ENCODE results near the gene MMP25.
A peak's percentile ranks its signal among the peaks of the same experiment; 100 is the strongest.

Gene MMP25

GRCh38 chr16:3059723-3060242, 13.4 kb downstream of the MMP25 start:
- DNase-seq (ENCODE audit: extremely low read depth, low read depth): no peak
- no peak for TF ChIP-seq CTCF (IDR thresholded peaks at IDR 0.05; ENCODE audit: low read depth, low read length)

GRCh38 chr16:3060339-3061127, 14.2 kb downstream of the MMP25 start:
- no peak for DNase-seq (ENCODE audit: extremely low read depth, low read depth)
- no peak for TF ChIP-seq CTCF (IDR thresholded peaks at IDR 0.05; ENCODE audit: low read depth, low read length)

GRCh38 chr16:3062553-3062952, 16.2 kb downstream of the MMP25 start:
- TF ChIP-seq CTCF (IDR thresholded peaks at IDR 0.05; ENCODE audit: low read depth, low read length): no peak
- no peak for DNase-seq (ENCODE audit: extremely low read depth, low read depth)

GRCh38 chr16:3063625-3064386, 17.4 kb downstream of the MMP25 start:
- TF ChIP-seq CTCF (IDR thresholded peaks at IDR 0.05; ENCODE audit: low read depth, low read length): no peak
- no peak for DNase-seq (ENCODE audit: extremely low read depth, low read depth)

- no peak for TF ChIP-seq CTCF (IDR thresholded peaks at IDR 0.05; ENCODE audit: low read depth, low read length)
- peak; percentile 34 for DNase-seq (ENCODE audit: extremely low read depth, low read depth)
Measured at GRCh38 chr16:3065069-3065741, 18.8 kb downstream of the MMP25 start, which contains the start of gene IL32. Gene IL32 (plus strand): TSS chr16:3065640. CDS start chr16:3065812, 172 bp downstream.

- DNase-seq (ENCODE audit: extremely low read depth, low read depth): no peak
- TF ChIP-seq CTCF (IDR thresholded peaks at IDR 0.05; ENCODE audit: low read depth, low read length): no peak
Measured at GRCh38 chr16:3065742-3066439, 19.5 kb downstream of the MMP25 start.
